Measurements from ENCODE around the gene TRAK2.

DNA sequence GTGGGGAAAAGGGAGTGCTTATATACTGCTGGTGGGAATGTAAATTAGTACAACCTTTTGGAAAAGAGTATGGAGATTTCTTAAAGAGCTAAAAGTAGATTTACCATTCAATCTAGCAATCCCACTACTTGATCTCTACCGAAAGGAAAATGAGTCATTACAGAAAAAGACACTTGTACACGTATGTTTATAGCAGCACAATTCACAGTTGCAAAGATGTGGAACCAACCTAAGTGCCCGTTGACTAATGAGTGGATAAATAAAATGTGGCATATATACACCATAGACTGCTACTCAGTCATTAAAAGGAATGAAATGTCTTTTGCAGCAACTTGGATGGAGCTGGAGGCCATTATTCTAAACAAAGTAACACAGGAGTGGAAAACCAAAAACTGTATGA is 123.6 kb downstream of the TRAK2 start:
- TF ChIP-seq RCOR1 (IDR thresholded peaks at IDR 0.05; ENCODE audit: low read length), result no peak
- TF ChIP-seq NRF1 (IDR thresholded peaks at IDR 0.05; ENCODE audit: low read depth, low read length), result no peak
- TF ChIP-seq EZH2phosphoT487 (IDR thresholded peaks at IDR 0.05; ENCODE audit: borderline replicate concordance, low read depth), result no peak
- no peak for TF ChIP-seq SMC3 (IDR thresholded peaks at IDR 0.05; ENCODE audit: low read depth, low read length)
- no peak for TF ChIP-seq POLR2AphosphoS5 (IDR thresholded peaks at IDR 0.05; ENCODE audit: low read depth, low read length)
- TF ChIP-seq, protein P1, sequence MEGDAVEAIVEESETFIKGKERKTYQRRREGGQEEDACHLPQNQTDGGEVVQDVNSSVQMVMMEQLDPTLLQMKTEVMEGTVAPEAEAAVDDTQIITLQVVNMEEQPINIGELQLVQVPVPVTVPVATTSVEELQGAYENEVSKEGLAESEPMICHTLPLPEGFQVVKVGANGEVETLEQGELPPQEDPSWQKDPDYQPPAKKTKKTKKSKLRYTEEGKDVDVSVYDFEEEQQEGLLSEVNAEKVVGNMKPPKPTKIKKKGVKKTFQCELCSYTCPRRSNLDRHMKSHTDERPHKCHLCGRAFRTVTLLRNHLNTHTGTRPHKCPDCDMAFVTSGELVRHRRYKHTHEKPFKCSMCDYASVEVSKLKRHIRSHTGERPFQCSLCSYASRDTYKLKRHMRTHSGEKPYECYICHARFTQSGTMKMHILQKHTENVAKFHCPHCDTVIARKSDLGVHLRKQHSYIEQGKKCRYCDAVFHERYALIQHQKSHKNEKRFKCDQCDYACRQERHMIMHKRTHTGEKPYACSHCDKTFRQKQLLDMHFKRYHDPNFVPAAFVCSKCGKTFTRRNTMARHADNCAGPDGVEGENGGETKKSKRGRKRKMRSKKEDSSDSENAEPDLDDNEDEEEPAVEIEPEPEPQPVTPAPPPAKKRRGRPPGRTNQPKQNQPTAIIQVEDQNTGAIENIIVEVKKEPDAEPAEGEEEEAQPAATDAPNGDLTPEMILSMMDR (IDR thresholded peaks at IDR 0.05), result no peak
- no peak for TF ChIP-seq FOXM1 (IDR thresholded peaks at IDR 0.05; ENCODE audit: low read depth)
- TF ChIP-seq TAF1 (IDR thresholded peaks at IDR 0.05; ENCODE audit: borderline replicate concordance, low read depth, low read length), result no peak
- no peak for TF ChIP-seq YY1 (IDR thresholded peaks at IDR 0.05; ENCODE audit: low read depth)
- no peak for TF ChIP-seq GABPA (IDR thresholded peaks at IDR 0.05; ENCODE audit: low read depth)
- no peak for TF ChIP-seq EP300 (IDR thresholded peaks at IDR 0.05; ENCODE audit: borderline replicate concordance in 1 of 2, low read depth in 1 of 2, low read length in 1 of 2)
- TF ChIP-seq JUND (IDR thresholded peaks at IDR 0.05), result no peak
- TF ChIP-seq MXI1 (IDR thresholded peaks at IDR 0.05; ENCODE audit: low read depth, low read length), result no peak
